ENCODE data around the gene GSTK1. TPM values are rescaled to one million over a fixed set of nuclear protein-coding genes. Genes with fewer than 3 reads are reported as not detected.

The GSTK1 gene
- total RNA-seq, 4 donors from 2014 or later, result 97.0 to 180 (median 139) TPM

GRCh38 chr7:143280160-143280559 is 16.9 kb downstream of the GSTK1 start:
- WGBS, 2 donors, result 51 to 59% methylated on average over 1 of the region's 1 CpG
- DNase-seq (ENCODE audit: low spot score in 2 of 2), result no peak
- no peak for TF ChIP-seq POLR2A (IDR thresholded peaks at IDR 0.05)
- TF ChIP-seq, protein P1, sequence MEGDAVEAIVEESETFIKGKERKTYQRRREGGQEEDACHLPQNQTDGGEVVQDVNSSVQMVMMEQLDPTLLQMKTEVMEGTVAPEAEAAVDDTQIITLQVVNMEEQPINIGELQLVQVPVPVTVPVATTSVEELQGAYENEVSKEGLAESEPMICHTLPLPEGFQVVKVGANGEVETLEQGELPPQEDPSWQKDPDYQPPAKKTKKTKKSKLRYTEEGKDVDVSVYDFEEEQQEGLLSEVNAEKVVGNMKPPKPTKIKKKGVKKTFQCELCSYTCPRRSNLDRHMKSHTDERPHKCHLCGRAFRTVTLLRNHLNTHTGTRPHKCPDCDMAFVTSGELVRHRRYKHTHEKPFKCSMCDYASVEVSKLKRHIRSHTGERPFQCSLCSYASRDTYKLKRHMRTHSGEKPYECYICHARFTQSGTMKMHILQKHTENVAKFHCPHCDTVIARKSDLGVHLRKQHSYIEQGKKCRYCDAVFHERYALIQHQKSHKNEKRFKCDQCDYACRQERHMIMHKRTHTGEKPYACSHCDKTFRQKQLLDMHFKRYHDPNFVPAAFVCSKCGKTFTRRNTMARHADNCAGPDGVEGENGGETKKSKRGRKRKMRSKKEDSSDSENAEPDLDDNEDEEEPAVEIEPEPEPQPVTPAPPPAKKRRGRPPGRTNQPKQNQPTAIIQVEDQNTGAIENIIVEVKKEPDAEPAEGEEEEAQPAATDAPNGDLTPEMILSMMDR (IDR thresholded peaks at IDR 0.05), result no peak
- no peak overlapping the region for H3K4me3 ChIP-seq (ENCODE audit: low read depth, poor library complexity, severe bottlenecking)
- intact Hi-C loops (cut with DNase I; ENCODE audit: low total_unique reads), result no loop called here

GRCh38 chr7:143280566-143280965 is 17.3 kb downstream of the GSTK1 start:
- H3K4me3 ChIP-seq (ENCODE audit: low read depth, poor library complexity, severe bottlenecking), result no peak overlapping the region
- WGBS, 2 donors, result 85 to 88% methylated on average over 2 of the region's 2 CpGs
- intact Hi-C loops (cut with DNase I; ENCODE audit: low total_unique reads), result no loop called here
- DNase-seq (ENCODE audit: low spot score in 2 of 2), result no peak
- TF ChIP-seq POLR2A (IDR thresholded peaks at IDR 0.05), result no peak
- TF ChIP-seq, protein P1 (IDR thresholded peaks at IDR 0.05), result no peak

DNA sequence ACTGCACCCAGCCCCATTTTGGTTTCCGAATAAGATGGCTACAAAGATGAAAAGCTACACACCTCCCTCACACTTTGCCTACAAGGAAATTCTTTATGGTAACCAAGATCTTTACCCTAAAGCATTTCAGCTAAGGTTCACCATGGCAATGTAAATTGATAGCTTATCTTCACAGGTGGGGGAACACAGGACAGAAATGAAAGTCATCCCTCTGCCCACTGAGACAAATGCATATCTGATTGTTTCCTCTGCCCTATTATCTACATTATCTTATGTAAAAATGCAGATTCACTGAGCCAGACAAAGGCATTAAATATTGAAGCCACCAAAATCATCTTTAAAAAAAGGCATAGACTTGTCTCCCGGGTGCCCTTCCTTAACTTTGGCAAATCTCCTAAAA is 18.3 kb downstream of the GSTK1 start:
- no peak for DNase-seq (ENCODE audit: low spot score in 2 of 2)
- 83 to 88% methylated on average over 2 of the region's 2 CpGs for WGBS, 2 donors
- intact Hi-C loops (cut with DNase I; ENCODE audit: low total_unique reads), result no loop called here
- no peak for TF ChIP-seq POLR2A (IDR thresholded peaks at IDR 0.05)
- TF ChIP-seq, protein P1 (IDR thresholded peaks at IDR 0.05), result no peak
- H3K4me3 ChIP-seq (ENCODE audit: low read depth, poor library complexity, severe bottlenecking), result no peak overlapping the region

DNA sequence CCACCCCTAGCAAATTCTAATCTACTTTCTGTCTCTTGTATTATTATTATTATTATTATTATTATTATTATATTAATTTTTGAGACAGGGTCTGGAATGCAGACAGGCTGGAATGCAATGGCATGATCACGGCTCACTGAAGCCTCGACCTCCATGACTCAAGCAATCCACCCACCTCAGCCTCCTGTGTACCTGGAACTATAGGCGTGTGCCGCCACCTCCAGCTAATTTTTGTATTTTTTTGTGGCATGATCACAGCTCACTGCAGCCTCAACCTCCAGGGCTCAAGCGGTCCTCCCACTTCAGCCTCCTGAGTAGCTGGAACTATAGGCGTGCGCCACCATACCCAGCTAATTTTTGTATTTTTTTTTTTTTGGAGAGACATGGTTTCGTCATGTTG is 18.9 kb downstream of the GSTK1 start:
- no peak for DNase-seq (ENCODE audit: low spot score in 2 of 2)
- H3K4me3 ChIP-seq (ENCODE audit: low read depth, poor library complexity, severe bottlenecking), result no peak overlapping the region
- intact Hi-C loops (cut with DNase I; ENCODE audit: low total_unique reads), result no loop called here
- TF ChIP-seq POLR2A (IDR thresholded peaks at IDR 0.05), result no peak
- TF ChIP-seq, protein P1 (IDR thresholded peaks at IDR 0.05), result no peak
- WGBS, 2 donors, result 94 to 95% methylated on average over 8 of the region's 8 CpGs

GRCh38 chr7:143283381-143283780 is 20.1 kb downstream of the GSTK1 start:
- 66 to 76% methylated on average over 4 of the region's 4 CpGs for WGBS, 2 donors
- TF ChIP-seq, protein P1 (IDR thresholded peaks at IDR 0.05), result no peak
- no peak for TF ChIP-seq POLR2A (IDR thresholded peaks at IDR 0.05)
- H3K4me3 ChIP-seq (ENCODE audit: low read depth, poor library complexity, severe bottlenecking), result no peak overlapping the region
- intact Hi-C loops (cut with DNase I; ENCODE audit: low total_unique reads), result no loop called here
- DNase-seq (ENCODE audit: low spot score in 2 of 2), result no peak

All from lower leg skin (tissue), 4 donors.